ENCODE measurements around the gene NDC1.

GRCh38 chr1:53726009-53726600, 112.0 kb downstream of the NDC1 start:
- TF ChIP-seq CTCF (IDR thresholded peaks at IDR 0.05) (no peak), POLR2A (IDR thresholded peaks at IDR 0.05) (no peak)

All from testis (tissue), 2 donors.